Measurements from ENCODE around the gene NAGPA.

GRCh38 chr16:5001571-5001970, 32.2 kb downstream of the NAGPA start:
- TF ChIP-seq POLR2A (IDR thresholded peaks at IDR 0.05; ENCODE audit: low read length): no peak
- TF ChIP-seq GATA1 (IDR thresholded peaks at IDR 0.05; ENCODE audit: low read depth, low read length): no peak

Measured in erythroblast (primary cell).